SH-SY5Y (cell line): Measurements from ENCODE around the gene ANTXR1.

Experiments used
- GATA2 ChIP-seq: IDR thresholded peaks from 2 replicates; pipeline ENCODE4 v1.6.1; 2011; ENCODE audit warnings: mild to moderate bottlenecking, low read depth, low read length
- GATA3 ChIP-seq: IDR thresholded peaks from 2 replicates; pipeline ENCODE4 v1.6.1; 2011; ENCODE audit warnings: low read depth, mild to moderate bottlenecking, low read length, moderate library complexity

DNA sequence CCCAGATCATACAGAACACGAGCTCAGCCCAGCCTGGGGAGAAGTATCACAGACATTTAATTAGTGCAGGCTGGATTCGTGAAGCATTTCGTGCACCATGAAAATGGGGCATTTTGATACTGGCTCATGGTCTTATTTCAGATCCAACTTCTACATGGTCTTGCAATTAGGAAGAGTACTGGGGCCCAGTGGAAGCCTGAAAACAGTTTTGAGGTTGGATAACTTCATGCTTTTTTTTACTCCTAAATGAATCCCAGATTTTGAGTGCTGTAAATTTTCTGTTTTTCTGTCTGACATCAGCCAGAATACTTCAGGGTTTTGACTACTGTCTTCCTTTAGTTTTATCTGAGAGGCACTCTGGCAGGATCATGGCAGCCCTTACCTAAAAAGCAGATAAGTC is 213.9 kb downstream of the ANTXR1 start:
- TF ChIP-seq GATA2 = no peak
- TF ChIP-seq GATA3 = no peak
